Measurements from ENCODE around the gene MEIOC.

MEIOC gene

DNA sequence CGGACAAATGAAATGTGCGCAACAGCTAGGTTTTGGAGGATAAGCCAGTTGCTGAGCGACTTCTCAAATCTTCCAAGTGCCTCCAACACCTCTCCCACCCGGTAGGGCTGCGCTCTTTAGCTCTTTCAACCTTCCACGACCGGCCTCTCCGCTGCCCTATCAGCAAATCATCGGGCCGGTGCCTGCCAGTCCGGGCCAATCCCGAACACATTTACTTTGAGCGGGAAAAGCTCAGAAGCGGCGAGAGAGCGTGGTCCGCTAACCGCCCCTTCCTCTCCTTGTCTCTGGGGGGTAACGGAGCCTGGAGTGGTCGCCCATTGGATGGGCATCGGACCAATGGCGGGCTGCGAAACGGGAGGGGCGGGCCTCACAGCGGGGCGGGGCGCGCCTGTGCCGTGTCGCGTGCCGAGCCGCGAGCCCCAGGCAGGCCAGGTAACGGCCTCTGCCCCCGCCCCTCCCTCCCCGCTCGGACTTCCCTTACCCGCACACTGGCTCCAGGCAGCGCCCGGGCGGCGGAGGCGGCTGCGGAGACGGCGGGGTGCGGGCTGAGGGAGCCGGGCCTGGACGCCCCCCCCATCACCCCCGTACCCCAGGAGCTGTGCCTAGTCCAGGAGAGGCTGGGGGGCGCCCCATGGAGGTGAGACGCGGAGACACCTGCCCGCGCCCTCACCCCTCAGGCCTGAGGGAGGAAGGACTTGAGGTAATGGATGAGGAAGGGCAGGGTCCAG is at the start of gene MEIOC:
Gene MEIOC (plus strand): TSS at position 486 of the 728 bp plus-strand sequence. CDS start 146 bp downstream, at position 632.
- Histone ChIP-seq H3K9me3 (ENCODE audit: insufficient read depth, low read length) (peaks cover 6% of the 10 kb centered on the region; the same call in 1 of the 2 replicates), H3K9ac (ENCODE audit: insufficient read length, low read depth) (peak within 1 kb of the TSS; percentile 71), H3K4me3 (ENCODE audit: insufficient read length, low read depth) (peak within 1 kb of the TSS; percentile 59), H3K36me3 (ENCODE audit: insufficient read depth, insufficient read length, low read length) (no peaks in the 10 kb centered on the region), H3K4me1 (ENCODE audit: insufficient read depth, insufficient read length) (no peaks in the 10 kb centered on the region), H3K27me3 (ENCODE audit: insufficient read depth, insufficient read length) (peaks cover 23% of the 10 kb centered on the region)
- peak; percentile 55 for DNase-seq (ENCODE audit: low read depth, low spot score)
- no peak for TF ChIP-seq YY1 (IDR thresholded peaks at IDR 0.05; ENCODE audit: insufficient read depth, insufficient read length)
- TF ChIP-seq SUZ12 (IDR thresholded peaks at IDR 0.05; ENCODE audit: extremely low read depth, insufficient read depth, insufficient read length), result no peak
- no peak for TF ChIP-seq ZNF274 (IDR thresholded peaks at IDR 0.05; ENCODE audit: low read depth, low read length)

DNA sequence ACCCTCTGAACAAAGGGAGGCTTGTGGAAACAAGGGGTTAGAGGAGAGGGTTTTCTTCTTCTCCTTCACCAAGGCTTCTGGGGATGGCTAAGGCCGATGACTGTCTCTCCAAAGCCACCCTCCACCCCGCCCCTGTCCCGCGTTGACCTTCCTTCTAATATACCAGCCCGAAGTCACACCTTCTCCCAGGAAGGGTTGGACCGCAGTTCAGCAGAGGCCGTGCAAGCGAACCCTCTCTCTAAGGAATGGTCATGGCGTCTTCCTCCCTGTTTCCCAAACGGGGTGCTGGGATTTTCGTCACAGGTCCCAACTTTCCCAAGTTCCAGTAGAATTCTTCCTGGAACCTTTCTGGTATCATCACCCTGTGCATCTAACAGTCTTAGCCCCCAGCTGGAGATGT is 49.6 kb upstream of the MEIOC start:
- peaks cover 18% of the 10 kb centered on the region for H3K4me1 ChIP-seq (ENCODE audit: insufficient read depth, insufficient read length)
- H3K9ac ChIP-seq (ENCODE audit: insufficient read length, low read depth), result no peak overlapping the region
- no peak for DNase-seq (ENCODE audit: low read depth, low spot score)
- no peak for TF ChIP-seq SUZ12 (IDR thresholded peaks at IDR 0.05; ENCODE audit: extremely low read depth, insufficient read depth, insufficient read length)
- no peak for TF ChIP-seq ZNF274 (IDR thresholded peaks at IDR 0.05; ENCODE audit: low read depth, low read length)
- TF ChIP-seq YY1 (IDR thresholded peaks at IDR 0.05; ENCODE audit: insufficient read depth, insufficient read length), result no peak
- no peaks in the 10 kb centered on the region for H3K36me3 ChIP-seq (ENCODE audit: insufficient read depth, insufficient read length, low read length)
- H3K4me3 ChIP-seq (ENCODE audit: insufficient read length, low read depth), result no peak overlapping the region
- no peaks in the 10 kb centered on the region for H3K27me3 ChIP-seq (ENCODE audit: insufficient read depth, insufficient read length)
- H3K9me3 ChIP-seq (ENCODE audit: insufficient read depth, low read length), result 0 out of 2 replicates have a peak, but pooled peaks cover 5% of the 10 kb centered on the region

DNA sequence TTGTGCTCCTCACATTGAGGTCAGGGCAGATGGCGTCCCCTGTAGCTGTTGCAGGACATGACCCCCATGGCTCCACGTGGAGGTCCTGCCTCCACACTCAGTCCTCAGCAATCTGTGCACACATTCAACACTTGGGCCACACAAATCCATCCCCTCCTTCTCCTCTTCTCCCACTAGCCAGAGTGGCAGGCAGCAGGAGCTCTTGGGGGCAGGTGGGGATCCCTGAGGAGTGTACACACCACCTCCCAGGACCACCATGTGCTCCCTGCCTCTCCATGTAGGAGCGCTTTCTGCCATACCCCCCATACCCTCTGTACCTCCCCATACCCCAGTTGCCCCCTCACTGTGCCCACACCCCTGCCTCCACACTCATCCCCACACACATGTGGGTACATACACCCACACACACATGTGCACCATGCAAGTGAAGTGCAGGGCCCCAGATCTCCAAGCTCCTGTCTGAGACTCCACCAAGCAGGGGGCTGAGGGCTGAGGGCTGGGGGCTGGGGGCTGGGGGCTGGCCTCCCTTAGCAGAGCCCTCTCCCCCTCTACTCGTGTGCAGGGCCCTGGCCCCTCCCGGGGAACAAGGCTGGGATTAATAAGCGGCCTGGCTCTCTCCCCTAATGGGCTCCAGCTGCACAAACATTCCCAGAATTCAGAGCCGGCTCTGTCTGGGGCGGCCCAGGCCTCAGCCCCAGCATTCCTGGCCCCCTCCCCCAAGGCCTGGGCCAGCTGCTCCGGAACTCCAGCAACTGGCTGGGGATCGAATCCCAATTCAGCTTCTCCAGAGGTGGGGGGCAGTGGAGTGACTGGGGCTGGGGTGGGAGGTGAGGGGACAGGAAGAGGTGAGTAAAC is 48.2 kb upstream of the MEIOC start:
- DNase-seq (ENCODE audit: low read depth, low spot score), result peak; percentile 68
- H3K27me3 ChIP-seq (ENCODE audit: insufficient read depth, insufficient read length), result no peaks in the 10 kb centered on the region

DNA sequence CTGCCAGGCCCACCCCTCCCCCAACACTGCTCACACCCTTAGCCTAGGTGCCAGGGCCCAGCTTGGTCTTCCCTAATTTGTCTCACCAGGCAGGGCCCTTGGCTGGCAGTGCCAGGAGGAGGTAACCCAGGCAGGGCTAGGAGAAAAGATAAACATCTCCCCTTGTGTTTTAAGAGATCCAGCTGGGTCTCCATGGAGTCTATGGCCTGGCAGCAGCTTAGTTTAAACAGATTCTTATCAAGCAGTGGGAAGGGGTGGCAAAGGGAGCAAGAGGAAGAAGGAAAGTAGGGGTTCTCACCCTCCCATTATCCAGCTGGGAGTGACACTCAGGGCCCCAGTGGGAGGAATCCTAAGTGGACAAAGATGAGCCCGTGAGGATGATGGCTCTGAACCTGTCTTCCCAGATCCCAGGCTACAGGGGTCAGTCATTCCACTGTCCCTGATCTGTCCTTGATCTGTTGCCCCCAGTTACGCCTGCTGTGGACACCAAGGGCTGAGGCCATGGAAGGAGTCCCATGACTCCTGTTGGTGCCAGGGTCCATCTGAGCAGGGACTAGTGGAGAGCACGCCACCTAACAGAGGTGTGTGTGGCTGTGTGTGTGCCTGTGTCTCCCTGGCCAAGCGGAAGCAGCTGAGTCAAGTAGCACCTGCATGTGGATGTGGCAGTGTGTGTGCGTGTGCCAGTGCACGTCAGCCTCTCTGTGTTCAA is 47.4 kb upstream of the MEIOC start:
- no peak for DNase-seq (ENCODE audit: low read depth, low spot score)
- Histone ChIP-seq H3K4me1 (ENCODE audit: insufficient read depth, insufficient read length) (peaks cover 18% of the 10 kb centered on the region), H3K9ac (ENCODE audit: insufficient read length, low read depth) (no peak overlapping the region)

More for the DNA sequence above, 48.2 kb upstream of the MEIOC start:
- TF ChIP-seq SUZ12 (IDR thresholded peaks at IDR 0.05; ENCODE audit: extremely low read depth, insufficient read depth, insufficient read length) (no peak), ZNF274 (IDR thresholded peaks at IDR 0.05; ENCODE audit: low read depth, low read length) (no peak), YY1 (IDR thresholded peaks at IDR 0.05; ENCODE audit: insufficient read depth, insufficient read length) (no peak)
- Histone ChIP-seq H3K9ac (ENCODE audit: insufficient read length, low read depth) (peak overlapping the region; percentile 58), H3K4me1 (ENCODE audit: insufficient read depth, insufficient read length) (peaks cover 18% of the 10 kb centered on the region), H3K36me3 (ENCODE audit: insufficient read depth, insufficient read length, low read length) (no peaks in the 10 kb centered on the region), H3K9me3 (ENCODE audit: insufficient read depth, low read length) (0 out of 2 replicates have a peak, but pooled peaks cover 5% of the 10 kb centered on the region), H3K4me3 (ENCODE audit: insufficient read length, low read depth) (no peak overlapping the region)

DNA sequence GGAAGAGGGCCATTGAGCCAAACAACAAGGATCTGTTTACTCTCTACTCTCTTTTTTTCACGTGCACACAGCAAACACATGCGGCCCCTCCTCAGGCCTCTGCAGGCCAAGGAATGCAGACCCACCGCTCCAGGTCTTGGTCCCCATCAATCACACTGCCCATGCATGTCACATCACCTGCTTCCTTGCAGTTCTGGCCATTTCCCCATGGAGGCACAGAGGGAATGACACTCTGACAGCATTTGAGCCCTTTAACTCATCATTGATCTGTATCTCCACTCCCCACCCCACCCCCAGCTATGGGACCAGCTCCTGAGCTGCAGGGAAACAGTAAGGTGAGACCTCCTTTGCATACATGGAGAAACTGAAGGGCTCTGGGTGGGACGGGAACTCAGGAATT is 45.9 kb upstream of the MEIOC start:
- H3K4me1 ChIP-seq (ENCODE audit: insufficient read depth, insufficient read length), result peaks cover 15% of the 10 kb centered on the region
- H3K27me3 ChIP-seq (ENCODE audit: insufficient read depth, insufficient read length), result no peaks in the 10 kb centered on the region
- H3K4me3 ChIP-seq (ENCODE audit: insufficient read length, low read depth), result no peak overlapping the region
- H3K36me3 ChIP-seq (ENCODE audit: insufficient read depth, insufficient read length, low read length), result no peaks in the 10 kb centered on the region
- 0 out of 2 replicates have a peak, but pooled peaks cover 5% of the 10 kb centered on the region for H3K9me3 ChIP-seq (ENCODE audit: insufficient read depth, low read length)
- H3K9ac ChIP-seq (ENCODE audit: insufficient read length, low read depth), result no peak overlapping the region
- no peak for TF ChIP-seq SUZ12 (IDR thresholded peaks at IDR 0.05; ENCODE audit: extremely low read depth, insufficient read depth, insufficient read length)
- TF ChIP-seq YY1 (IDR thresholded peaks at IDR 0.05; ENCODE audit: insufficient read depth, insufficient read length), result no peak
- no peak for TF ChIP-seq ZNF274 (IDR thresholded peaks at IDR 0.05; ENCODE audit: low read depth, low read length)
- no peak for DNase-seq (ENCODE audit: low read depth, low spot score)

More for the DNA sequence above, 47.4 kb upstream of the MEIOC start:
- Histone ChIP-seq H3K27me3 (ENCODE audit: insufficient read depth, insufficient read length) (no peaks in the 10 kb centered on the region), H3K9me3 (ENCODE audit: insufficient read depth, low read length) (0 out of 2 replicates have a peak, but pooled peaks cover 5% of the 10 kb centered on the region), H3K36me3 (ENCODE audit: insufficient read depth, insufficient read length, low read length) (no peaks in the 10 kb centered on the region), H3K4me3 (ENCODE audit: insufficient read length, low read depth) (no peak overlapping the region)
- no peak for TF ChIP-seq ZNF274 (IDR thresholded peaks at IDR 0.05; ENCODE audit: low read depth, low read length)
- TF ChIP-seq YY1 (IDR thresholded peaks at IDR 0.05; ENCODE audit: insufficient read depth, insufficient read length), result no peak
- no peak for TF ChIP-seq SUZ12 (IDR thresholded peaks at IDR 0.05; ENCODE audit: extremely low read depth, insufficient read depth, insufficient read length)

DNA sequence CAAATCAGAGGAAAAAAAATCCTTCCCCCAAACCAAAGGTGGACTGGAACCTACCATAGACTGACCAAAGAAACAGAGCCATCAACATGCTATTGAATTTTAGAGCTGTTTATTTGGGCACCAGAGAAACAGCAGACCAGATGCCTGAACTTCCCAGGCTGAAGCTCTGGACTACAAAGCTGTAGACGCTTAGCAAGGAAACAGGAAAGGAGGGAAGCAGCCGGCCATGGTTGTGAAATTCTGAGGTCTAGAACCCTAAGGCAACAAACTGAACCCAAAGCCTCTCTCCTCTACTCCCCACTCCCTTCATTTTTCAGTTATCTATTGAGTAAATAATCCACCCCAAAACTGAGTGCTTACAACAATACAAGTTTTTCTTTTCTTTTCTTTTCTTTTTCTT is 45.4 kb upstream of the MEIOC start:
- Histone ChIP-seq H3K9me3 (ENCODE audit: insufficient read depth, low read length) (0 out of 2 replicates have a peak, but pooled peaks cover 5% of the 10 kb centered on the region), H3K9ac (ENCODE audit: insufficient read length, low read depth) (no peak overlapping the region), H3K4me3 (ENCODE audit: insufficient read length, low read depth) (no peak overlapping the region), H3K36me3 (ENCODE audit: insufficient read depth, insufficient read length, low read length) (no peaks in the 10 kb centered on the region), H3K27me3 (ENCODE audit: insufficient read depth, insufficient read length) (no peaks in the 10 kb centered on the region), H3K4me1 (ENCODE audit: insufficient read depth, insufficient read length) (peaks cover 15% of the 10 kb centered on the region)
- no peak for DNase-seq (ENCODE audit: low read depth, low spot score)
- no peak for TF ChIP-seq ZNF274 (IDR thresholded peaks at IDR 0.05; ENCODE audit: low read depth, low read length)
- TF ChIP-seq YY1 (IDR thresholded peaks at IDR 0.05; ENCODE audit: insufficient read depth, insufficient read length), result no peak
- no peak for TF ChIP-seq SUZ12 (IDR thresholded peaks at IDR 0.05; ENCODE audit: extremely low read depth, insufficient read depth, insufficient read length)
